Small intestine (tissue), 7 donors: ENCODE data around the gene SAE1. TPM values are rescaled to one million over a fixed set of nuclear protein-coding genes. Genes with fewer than 3 reads are reported as not detected.
"Not testable (repeated sequence)": the region's sequence is repeated elsewhere in the genome, so short reads cannot be mapped to it uniquely, and the experiment has no call there.

ENCODE experiments used
- DNase-seq, 2 donors: peaks; one replicate each; pipeline versions ENCODE4 v3.0.0 to v3.0.0-alpha.2; 2013
- FAIRE-seq: peaks from 2 replicates; lab custom pipeline; 2012; peaks lifted over from hg19 to GRCh38; lab: Jason Lieb, UNC
- H3K27ac ChIP-seq, 3 donors: one replicate each; pipeline ENCODE4 v1.5.1; 2013; ENCODE audit warnings: low read length in 2 of 3, mild to moderate bottlenecking in 2 of 3, control low read depth in 1 of 3, inconsistent platforms in 1 of 3, low read depth in 1 of 3, moderate library complexity in 1 of 3
- H3K27me3 ChIP-seq, 3 donors: one replicate each; pipeline ENCODE4 v1.6.1; 2013; ENCODE audit warnings: low read length in 3 of 3, inconsistent platforms in 1 of 3; ENCODE audit not compliant: control insufficient read depth in 3 of 3, insufficient read depth in 3 of 3
- H3K36me3 ChIP-seq, 3 donors: one replicate each; pipeline ENCODE4 v1.6.1; 2013; ENCODE audit warnings: low read length in 3 of 3, inconsistent platforms in 1 of 3, low read depth in 1 of 3, mild to moderate bottlenecking in 1 of 3, moderate library complexity in 1 of 3; ENCODE audit not compliant: control insufficient read depth in 3 of 3, insufficient read depth in 2 of 3
- H3K4me1 ChIP-seq, 3 donors: one replicate each; pipeline ENCODE4 v1.6.1; 2013; ENCODE audit warnings: low read length in 2 of 3, inconsistent platforms in 1 of 3, low read depth in 1 of 3, mild to moderate bottlenecking in 1 of 3, moderate library complexity in 1 of 3; ENCODE audit not compliant: control insufficient read depth in 3 of 3, insufficient read depth in 2 of 3
- H3K4me3 ChIP-seq, 3 donors: one replicate each; pipeline ENCODE4 v1.5.1; 2013; ENCODE audit warnings: low read length in 3 of 3, control low read depth in 1 of 3, inconsistent platforms in 1 of 3, low read depth in 1 of 3, mild to moderate bottlenecking in 1 of 3, moderate library complexity in 1 of 3
- H3K9me3 ChIP-seq, 2 donors: one replicate each; pipeline ENCODE4 v1.6.1; 2013; ENCODE audit warnings: low read depth in 1 of 2, low read length in 1 of 2; ENCODE audit not compliant: control insufficient read depth in 2 of 2, insufficient read depth in 1 of 2
- WGBS, 3 donors: extraction: QIAGEN DNeasy Blood & Tissue Kit; methylation state at CpG; one replicate each; pipeline ENCODE4 v1.1.7; 2013; 5-methylcytosine and 5-hydroxymethylcytosine counted together
- polyA plus RNA-seq, 4 donors: library from polyadenylated mRNA; stranded (reverse) in 3 of 4; unstranded in 1 of 4; fragments of 200-250 nt in 3 of 4; fragments of 120-200 nt in 1 of 4; gene quantifications; one replicate each; pipeline versions ENCODE4 v1.2.1 to v1.2.3, GENCODE V29; 2013
- donor health status: healthy with polysubstance abuse.
- donor health status: control.
- donor health status: control.
- donor health status: Bipolar disorder and iron deficiency.
- donor health status: healthy.

SAE1 gene
- polyA plus RNA-seq, 4 donors = 28.6 to 77.5 (median 45.1) TPM

- Histone ChIP-seq H3K36me3 (no peaks in the 10 kb centered on the region), H3K9me3 (no peaks in the 10 kb centered on the region), H3K4me3 (no peak overlapping the region), H3K4me1 (peaks cover 0 to 23% (median 0%) of the 10 kb centered on the region in 3 donors), H3K27ac (no peak overlapping the region), H3K27me3 (peaks cover 0 to 56% (median 2%) of the 10 kb centered on the region in 3 donors)
- FAIRE-seq (no peak), DNase-seq (peak in 1 of 2 donors; percentile 19)
- WGBS, 3 donors = 69 to 83% (median 74%) methylated on average over 7 of the region's 7 CpGs
Measured at GRCh38 chr19:47241919-47242577, 111.4 kb downstream of the SAE1 start.

- Histone ChIP-seq H3K27me3 (peaks cover 0 to 50% (median 2%) of the 10 kb centered on the region in 3 donors), H3K4me1 (peaks cover 0 to 23% (median 0%) of the 10 kb centered on the region in 3 donors), H3K4me3 (peak overlapping the region in 1 of 3 donors; percentile 8), H3K27ac (no peak overlapping the region), H3K36me3 (no peaks in the 10 kb centered on the region), H3K9me3 (no peaks in the 10 kb centered on the region)
- WGBS, 3 donors = 14 to 45% (median 25%) methylated on average over 4 to 9 of the region's 9 CpGs
- no peak for FAIRE-seq
- DNase-seq = peak in 1 of 2 donors; percentile 25
Measured at GRCh38 chr19:47243364-47243775, 112.7 kb downstream of the SAE1 start.

GRCh38 chr19:47243776-47244547 is 113.3 kb downstream of the SAE1 start:
- Histone ChIP-seq H3K27ac (peak overlapping the region; percentile 32 to 79 (median 62)), H3K4me3 (peak overlapping the region in 2 of 3 donors; percentile 4 to 9)
- no peak for FAIRE-seq

DNA sequence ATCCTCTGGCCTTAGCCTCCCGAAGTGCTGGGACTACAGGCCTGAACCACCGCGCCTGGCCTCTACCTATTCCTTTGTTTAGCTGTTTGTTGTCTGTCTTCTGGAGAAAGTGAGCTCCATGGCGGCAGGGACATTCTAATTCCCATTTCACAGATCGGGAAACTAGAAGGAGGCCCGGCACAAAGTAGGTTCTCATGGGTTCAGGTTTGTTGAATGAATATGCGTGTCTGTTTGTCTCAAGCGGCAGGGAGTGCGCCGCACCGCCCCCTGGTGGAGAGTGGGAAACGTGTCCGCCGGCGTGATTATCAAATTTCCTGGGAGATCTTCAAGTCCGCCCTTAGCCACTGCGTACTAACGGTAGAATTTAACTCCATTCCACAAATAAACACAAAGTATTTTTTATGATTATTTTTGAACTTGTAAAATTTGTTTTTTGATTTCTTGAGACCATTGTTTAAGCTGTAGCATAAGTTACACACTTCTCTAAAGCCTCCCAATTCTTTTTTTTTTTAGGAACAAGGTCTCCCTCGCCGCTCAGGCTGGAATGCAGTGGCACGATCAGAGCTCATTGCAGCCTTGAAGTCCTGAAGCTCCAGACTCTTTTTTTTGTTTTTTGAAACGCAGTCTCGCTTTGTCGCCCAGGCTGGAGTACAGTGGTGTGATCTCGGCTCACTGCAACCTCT is 116.8 kb downstream of the SAE1 start:
- peaks cover 0 to 12% (median 0%) of the 10 kb centered on the region in 3 donors for H3K4me1 ChIP-seq
- DNase-seq (peak; percentile 75 to 84), FAIRE-seq (no peak)
- WGBS, 3 donors = 32 to 33% (median 32%) methylated on average over 25 of the region's 25 CpGs
- H3K9me3 ChIP-seq = no peaks in the 10 kb centered on the region
- no peak overlapping the region for H3K27ac ChIP-seq
- H3K4me3 ChIP-seq = no peak overlapping the region
- H3K36me3 ChIP-seq = no peaks in the 10 kb centered on the region
- H3K27me3 ChIP-seq = peaks cover 0 to 14% (median 0%) of the 10 kb centered on the region in 3 donors

More at GRCh38 chr19:47243776-47244547, 113.3 kb downstream of the SAE1 start:
- 1 to 2% (median 2%) methylated on average over 46 of the region's 46 CpGs for WGBS, 3 donors
- no peaks in the 10 kb centered on the region for H3K9me3 ChIP-seq
- peaks cover 0 to 45% (median 2%) of the 10 kb centered on the region in 3 donors for H3K27me3 ChIP-seq
- H3K36me3 ChIP-seq = no peaks in the 10 kb centered on the region
- peak; percentile 87 to 96 for DNase-seq
- H3K4me1 ChIP-seq = peaks cover 0 to 23% (median 0%) of the 10 kb centered on the region in 3 donors

DNA sequence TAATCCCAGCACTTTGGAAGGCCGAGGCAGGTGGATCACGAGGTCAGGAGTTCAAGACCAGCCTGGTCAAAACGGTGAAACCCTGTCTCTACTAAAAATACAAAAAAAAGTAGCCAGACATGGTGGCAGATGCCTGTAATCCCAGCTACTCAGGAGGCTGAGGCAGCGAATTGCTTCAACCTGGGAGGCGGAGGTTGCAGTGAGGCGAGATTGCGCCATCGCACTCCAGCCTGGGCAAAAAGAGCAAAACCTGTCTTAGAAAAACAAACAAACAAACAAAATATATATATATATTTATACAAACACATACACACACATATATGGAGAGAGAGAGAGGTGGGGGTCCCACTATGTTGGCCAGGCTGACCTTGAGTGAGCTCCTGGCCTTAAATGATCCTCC is 122.4 kb downstream of the SAE1 start:
- H3K4me3 ChIP-seq, H3K9me3 ChIP-seq, H3K27ac ChIP-seq, FAIRE-seq, H3K27me3 ChIP-seq, DNase-seq, H3K36me3 ChIP-seq: not testable (repeated sequence)
- peaks cover 0 to 12% (median 3%) of the 10 kb centered on the region in 3 donors for H3K4me1 ChIP-seq
- 82 to 84% (median 84%) methylated on average over 8 of the region's 8 CpGs for WGBS, 3 donors

- Histone ChIP-seq H3K27ac (no peak overlapping the region), H3K9me3 (no peaks in the 10 kb centered on the region), H3K4me3 (no peak overlapping the region), H3K4me1 (peaks cover 0 to 16% (median 6%) of the 10 kb centered on the region in 3 donors), H3K27me3 (no peaks in the 10 kb centered on the region), H3K36me3 (peaks cover 0 to 4% (median under 1%) of the 10 kb centered on the region in 3 donors)
- FAIRE-seq (no peak), DNase-seq (no peak)
- 61 to 77% (median 76%) methylated on average over 3 of the region's 3 CpGs for WGBS, 3 donors
Measured at GRCh38 chr19:47253467-47253881, 122.8 kb downstream of the SAE1 start.

- peak in 1 of 2 donors; percentile 6 for DNase-seq
Measured at GRCh38 chr19:47253970-47254369, 123.3 kb downstream of the SAE1 start.

More at GRCh38 chr19:47253970-47254369, 123.3 kb downstream of the SAE1 start:
- Histone ChIP-seq H3K36me3 (peaks cover 0 to 9% (median 2%) of the 10 kb centered on the region in 3 donors), H3K4me1 (peaks cover 3 to 21% (median 7%) of the 10 kb centered on the region in 3 donors), H3K9me3 (no peaks in the 10 kb centered on the region), H3K4me3 (no peak overlapping the region), H3K27me3 (no peaks in the 10 kb centered on the region), H3K27ac (no peak overlapping the region)
- 89 to 96% (median 94%) methylated on average over 5 of the region's 5 CpGs for WGBS, 3 donors
- FAIRE-seq = no peak
